ENCODE measurements around the gene USP36. TPM values are rescaled to one million over a fixed set of nuclear protein-coding genes. Genes with fewer than 3 reads are reported as not detected.

USP36 gene
- total and polyA plus RNA-seq, 9 of the 15 experiments (the other 6 are each of a cell fraction or from before 2014, with no cell fraction given), result 6.4 to 72.8 (median 22.5) TPM

DNA sequence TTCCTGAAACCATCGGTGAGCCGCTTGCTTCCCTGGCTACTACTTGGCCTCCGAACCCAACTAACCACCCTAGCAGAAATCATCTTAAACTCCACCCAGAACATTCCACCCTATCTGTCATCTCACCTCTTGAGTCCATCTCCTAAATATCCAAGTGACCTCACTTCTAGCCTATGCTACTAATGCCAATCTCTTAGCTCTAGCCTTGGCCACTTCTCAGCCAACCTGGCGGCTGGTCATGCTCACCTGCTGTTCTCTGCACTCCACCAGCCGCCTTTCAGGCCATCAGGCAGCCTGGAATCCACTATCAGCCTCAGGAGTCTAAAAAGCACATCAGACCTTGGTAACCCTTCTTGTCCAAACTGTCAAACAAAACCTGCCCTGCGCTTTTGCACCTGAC lies 46.6 kb downstream of the USP36 start:
- CTCF ChIA-PET (ENCODE audit: low intra/inter-chr PET ratio), result no interaction called here

DNA sequence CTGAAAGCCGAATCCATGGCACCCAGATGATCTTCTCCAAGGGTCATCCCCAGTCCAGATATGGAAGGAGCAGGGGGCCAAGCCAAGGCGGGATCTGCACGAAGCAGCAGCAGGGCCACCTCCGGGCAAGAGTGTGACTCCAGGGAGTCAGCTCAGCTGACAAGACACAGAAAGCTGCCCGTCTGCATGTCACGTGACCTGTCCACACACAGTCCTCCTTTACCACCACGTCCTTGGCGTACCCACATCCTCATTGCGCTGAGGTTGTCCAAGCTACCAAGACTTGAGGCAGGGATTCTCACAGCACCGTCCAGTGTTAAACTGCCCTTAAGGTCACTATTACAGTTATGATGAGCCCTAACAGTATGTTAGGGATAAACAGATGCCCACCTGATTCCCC lies 47.2 kb downstream of the USP36 start:
- no peak for DNase-seq (ENCODE audit: extremely low read depth in 1 of 4, low spot score in 3 of 4)

More for the DNA sequence above, 46.6 kb downstream of the USP36 start:
- no peaks in the 10 kb centered on the region; a peak in 1 of 5 replicates for H3K4me1 ChIP-seq (replicated peaks in 1 of 2; ENCODE audit: control insufficient read depth in 2 of 2, insufficient read depth in 2 of 2, low read length in 2 of 2)
- BruUV-seq (replicated peaks), result no TSS peak
- H4K20me1 ChIP-seq (replicated peaks; ENCODE audit: control insufficient read depth, insufficient read depth, low read length), result peaks cover 3% of the 10 kb centered on the region; the same call in 1 of the 2 replicates
- peaks cover 59% of the 10 kb centered on the region for H3K36me3 ChIP-seq (ENCODE audit: control insufficient read depth, insufficient read depth, low read length)
- H3K9me3 ChIP-seq (replicated peaks; ENCODE audit: control insufficient read depth, insufficient read depth, low read depth, low read length), result no peaks in the 10 kb centered on the region
- POLR2A ChIA-PET, result interaction anchor here (0.6 to 1.2 kb wide), 2 partner anchors 60 to 128 kb away, joined by 3 to 4 read pairs; no protein-coding TSS in a partner anchor
- no peak overlapping the region for H3K9ac ChIP-seq (ENCODE audit: insufficient read depth in 1 of 2, low read depth in 2 of 2, low read length in 2 of 2)
- ATAC-seq (no peak), FAIRE-seq (no peak), DNase-seq (ENCODE audit: extremely low read depth in 1 of 4, low spot score in 3 of 4) (peak in 1 of 4 experiments; percentile 5)
- H2AFZ ChIP-seq (ENCODE audit: low read depth, low read length), result no peak overlapping the region
- H3K9me1 ChIP-seq (ENCODE audit: control insufficient read depth, insufficient read depth, low read length), result no peaks in the 10 kb centered on the region
- H3K27ac ChIP-seq (ENCODE audit: extremely low read depth, low read depth, low read length), result no peak overlapping the region
- in situ Hi-C loops (cut with MboI), result no loop called here
- no peaks in the 10 kb centered on the region for H3K79me2 ChIP-seq (ENCODE audit: control insufficient read depth, insufficient read depth, low read length)
- no peak overlapping the region for H3K4me3 ChIP-seq
- H3K27me3 ChIP-seq (ENCODE audit: control insufficient read depth in 2 of 2, insufficient read depth in 2 of 2, low read length in 2 of 2), result no peaks in the 10 kb centered on the region
- no peak overlapping the region for H3K4me2 ChIP-seq (ENCODE audit: insufficient read depth, low read length)
- intact Hi-C loops (cut with micrococcal nuclease), result no loop called here
- TF ChIP-seq ZNF707 (CRISPR knock-in tag; conservative IDR thresholded peaks at IDR 0.05) (no peak), POLR2A (conservative IDR thresholded peaks at IDR 0.05) (0 out of 2 replicates have a peak, but pooled peaks have one; percentile 22)
- 78% methylated on average over 6 of the region's 6 CpGs for WGBS (ENCODE audit: insufficient coverage, low coverage, missing lambda C conversion rate)

More for the DNA sequence above, 47.2 kb downstream of the USP36 start:
- intact Hi-C loops (cut with micrococcal nuclease) (no loop called here), in situ Hi-C loops (cut with MboI) (no loop called here)
- Histone ChIP-seq H3K4me1 (replicated peaks in 1 of 2; ENCODE audit: control insufficient read depth in 2 of 2, insufficient read depth in 2 of 2, low read length in 2 of 2) (peaks cover 0 to 2% of the 10 kb centered on the region in 2 experiments; a peak in 1 of 5 replicates), H3K9ac (ENCODE audit: insufficient read depth in 1 of 2, low read depth in 2 of 2, low read length in 2 of 2) (no peak overlapping the region; a peak in 1 of 4 replicates), H3K9me1 (ENCODE audit: control insufficient read depth, insufficient read depth, low read length) (no peaks in the 10 kb centered on the region), H3K4me3 (no peak overlapping the region), H3K27ac (ENCODE audit: extremely low read depth, low read depth, low read length) (no peak overlapping the region), H3K79me2 (ENCODE audit: control insufficient read depth, insufficient read depth, low read length) (no peaks in the 10 kb centered on the region), H4K20me1 (replicated peaks; ENCODE audit: control insufficient read depth, insufficient read depth, low read length) (no peaks in the 10 kb centered on the region; the same call in 1 of the 2 replicates), H3K27me3 (ENCODE audit: control insufficient read depth in 2 of 2, insufficient read depth in 2 of 2, low read length in 2 of 2) (no peaks in the 10 kb centered on the region), H3K36me3 (ENCODE audit: control insufficient read depth, insufficient read depth, low read length) (peaks cover 53% of the 10 kb centered on the region), H3K9me3 (replicated peaks; ENCODE audit: control insufficient read depth, insufficient read depth, low read depth, low read length) (no peaks in the 10 kb centered on the region), H2AFZ (ENCODE audit: low read depth, low read length) (no peak overlapping the region), H3K4me2 (ENCODE audit: insufficient read depth, low read length) (no peak overlapping the region)
- CTCF ChIA-PET (ENCODE audit: low intra/inter-chr PET ratio), result no interaction called here
- BruUV-seq (replicated peaks), result no TSS peak
- POLR2A ChIA-PET, result interaction anchor here (0.6 to 1.2 kb wide), 2 partner anchors 61 to 127 kb away, joined by 3 to 4 read pairs; no protein-coding TSS in a partner anchor
- TF ChIP-seq, protein P1, sequence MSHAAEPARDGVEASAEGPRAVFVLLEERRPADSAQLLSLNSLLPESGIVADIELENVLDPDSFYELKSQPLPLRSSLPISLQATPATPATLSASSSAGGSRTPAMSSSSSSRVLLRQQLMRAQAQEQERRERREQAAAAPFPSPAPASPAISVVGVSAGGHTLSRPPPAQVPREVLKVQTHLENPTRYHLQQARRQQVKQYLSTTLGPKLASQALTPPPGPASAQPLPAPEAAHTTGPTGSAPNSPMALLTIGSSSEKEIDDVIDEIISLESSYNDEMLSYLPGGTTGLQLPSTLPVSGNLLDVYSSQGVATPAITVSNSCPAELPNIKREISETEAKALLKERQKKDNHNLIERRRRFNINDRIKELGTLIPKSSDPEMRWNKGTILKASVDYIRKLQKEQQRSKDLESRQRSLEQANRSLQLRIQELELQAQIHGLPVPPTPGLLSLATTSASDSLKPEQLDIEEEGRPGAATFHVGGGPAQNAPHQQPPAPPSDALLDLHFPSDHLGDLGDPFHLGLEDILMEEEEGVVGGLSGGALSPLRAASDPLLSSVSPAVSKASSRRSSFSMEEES (CRISPR knock-in tag; IDR thresholded peaks at IDR 0.05), result peak; percentile 13; the same call in 1 of the 2 replicates
- TF ChIP-seq, protein P2, sequence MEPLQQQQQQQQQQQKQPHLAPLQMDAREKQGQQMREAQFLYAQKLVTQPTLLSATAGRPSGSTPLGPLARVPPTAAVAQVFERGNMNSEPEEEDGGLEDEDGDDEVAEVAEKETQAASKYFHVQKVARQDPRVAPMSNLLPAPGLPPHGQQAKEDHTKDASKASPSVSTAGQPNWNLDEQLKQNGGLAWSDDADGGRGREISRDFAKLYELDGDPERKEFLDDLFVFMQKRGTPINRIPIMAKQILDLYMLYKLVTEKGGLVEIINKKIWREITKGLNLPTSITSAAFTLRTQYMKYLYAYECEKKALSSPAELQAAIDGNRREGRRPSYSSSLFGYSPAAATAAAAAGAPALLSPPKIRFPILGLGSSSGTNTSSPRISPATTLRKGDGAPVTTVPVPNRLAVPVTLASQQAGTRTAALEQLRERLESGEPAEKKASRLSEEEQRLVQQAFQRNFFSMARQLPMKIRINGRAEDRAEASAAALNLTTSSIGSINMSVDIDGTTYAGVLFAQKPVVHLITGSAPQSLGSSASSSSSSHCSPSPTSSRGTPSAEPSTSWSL (CRISPR knock-in tag; IDR thresholded peaks at IDR 0.05; ENCODE audit: borderline replicate concordance), result no peak
- no peak for TF ChIP-seq SMARCC2 (IDR thresholded peaks at IDR 0.05; ENCODE audit: low read depth)
- peak; percentile 6 for FAIRE-seq
- no peak for ATAC-seq
- WGBS (ENCODE audit: insufficient coverage, low coverage, missing lambda C conversion rate), result 79% methylated on average over 10 of the region's 10 CpGs

Measured in K562 (cell line).